Measurements from ENCODE around the gene MAS1.

The MAS1 gene

DNA sequence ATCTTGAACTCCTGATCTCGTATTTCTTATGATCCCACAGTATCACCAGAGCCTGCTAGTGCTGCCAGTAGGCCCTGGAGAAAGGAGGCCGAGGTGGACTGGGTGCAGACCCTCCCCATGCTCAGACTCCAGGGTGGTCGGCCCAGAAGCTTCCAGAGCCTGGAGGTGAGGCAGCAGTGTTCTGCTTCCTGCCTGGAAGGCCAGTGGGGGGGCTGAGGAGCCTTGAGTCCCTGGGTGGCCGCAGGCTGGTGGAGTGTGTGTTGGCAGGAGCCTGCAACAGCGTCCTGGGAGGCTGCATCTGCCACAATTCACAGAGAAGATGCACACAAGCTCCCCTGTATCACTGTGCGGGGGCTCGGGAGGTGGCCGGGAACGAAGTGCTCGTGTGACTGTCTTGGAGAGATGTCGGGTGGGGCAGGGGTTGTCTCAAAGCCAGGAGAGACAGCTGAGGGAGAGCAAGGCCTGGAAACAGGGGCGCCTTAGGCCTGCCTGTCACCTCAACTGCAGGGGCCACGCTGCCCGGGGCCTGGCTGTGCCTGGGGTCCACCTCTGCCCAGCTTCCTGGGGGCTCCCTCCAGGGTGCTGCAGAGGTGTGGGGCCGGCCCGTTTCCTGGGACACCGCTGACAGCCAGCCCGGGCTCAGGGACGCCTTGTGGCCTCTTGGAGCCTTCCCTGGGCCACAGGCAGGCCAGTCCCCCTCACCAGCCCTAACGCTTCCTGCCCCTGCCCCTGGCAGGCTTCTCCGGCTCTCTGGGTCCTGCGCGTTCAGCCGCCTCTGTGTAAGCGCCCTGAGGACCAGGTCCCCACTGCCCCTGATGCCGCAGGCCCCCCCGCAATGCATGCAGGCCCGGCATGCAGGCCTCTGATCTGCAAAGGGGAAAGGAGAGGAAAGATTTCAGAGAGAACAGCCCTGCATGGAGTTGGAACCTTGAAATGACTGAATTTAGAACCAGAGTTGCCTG is 24.2 kb upstream of the MAS1 start:
- no peak for DNase-seq (ENCODE audit: low read depth, low spot score)
- TF ChIP-seq, protein P1, sequence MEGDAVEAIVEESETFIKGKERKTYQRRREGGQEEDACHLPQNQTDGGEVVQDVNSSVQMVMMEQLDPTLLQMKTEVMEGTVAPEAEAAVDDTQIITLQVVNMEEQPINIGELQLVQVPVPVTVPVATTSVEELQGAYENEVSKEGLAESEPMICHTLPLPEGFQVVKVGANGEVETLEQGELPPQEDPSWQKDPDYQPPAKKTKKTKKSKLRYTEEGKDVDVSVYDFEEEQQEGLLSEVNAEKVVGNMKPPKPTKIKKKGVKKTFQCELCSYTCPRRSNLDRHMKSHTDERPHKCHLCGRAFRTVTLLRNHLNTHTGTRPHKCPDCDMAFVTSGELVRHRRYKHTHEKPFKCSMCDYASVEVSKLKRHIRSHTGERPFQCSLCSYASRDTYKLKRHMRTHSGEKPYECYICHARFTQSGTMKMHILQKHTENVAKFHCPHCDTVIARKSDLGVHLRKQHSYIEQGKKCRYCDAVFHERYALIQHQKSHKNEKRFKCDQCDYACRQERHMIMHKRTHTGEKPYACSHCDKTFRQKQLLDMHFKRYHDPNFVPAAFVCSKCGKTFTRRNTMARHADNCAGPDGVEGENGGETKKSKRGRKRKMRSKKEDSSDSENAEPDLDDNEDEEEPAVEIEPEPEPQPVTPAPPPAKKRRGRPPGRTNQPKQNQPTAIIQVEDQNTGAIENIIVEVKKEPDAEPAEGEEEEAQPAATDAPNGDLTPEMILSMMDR (IDR thresholded peaks at IDR 0.05; ENCODE audit: low read depth, low read length) = no peak
- H3K4me3 ChIP-seq (ENCODE audit: low read depth, low read length) = no peak overlapping the region
- in situ Hi-C loops (cut with HindIII; ENCODE audit: low sequenced_read_pairs) = no loop called here

DNA sequence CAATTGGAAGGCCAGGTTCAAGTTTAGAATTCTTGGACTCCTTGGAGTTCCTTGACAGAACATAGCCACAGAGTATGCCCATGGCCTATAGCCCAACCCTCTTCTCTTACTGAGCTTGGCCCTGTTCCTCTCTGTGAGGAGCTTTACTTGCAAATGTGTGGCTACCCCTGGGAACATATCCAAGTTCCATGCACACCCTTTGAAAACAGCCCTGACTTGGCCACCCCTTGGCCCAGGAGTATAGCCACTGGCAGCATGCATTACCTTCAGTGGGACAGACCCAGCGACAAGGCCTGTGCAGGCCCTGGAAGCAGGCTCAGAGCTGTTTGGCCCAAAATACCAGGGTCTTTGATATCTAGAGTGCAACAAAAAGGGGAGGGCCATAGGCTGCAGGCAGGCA is 19.5 kb upstream of the MAS1 start:
- TF ChIP-seq, protein P1 (IDR thresholded peaks at IDR 0.05; ENCODE audit: low read depth, low read length) = no peak
- in situ Hi-C loops (cut with HindIII; ENCODE audit: low sequenced_read_pairs) = no loop called here
- no peak for DNase-seq (ENCODE audit: low read depth, low spot score)
- no peak overlapping the region for H3K4me3 ChIP-seq (ENCODE audit: low read depth, low read length)

DNA sequence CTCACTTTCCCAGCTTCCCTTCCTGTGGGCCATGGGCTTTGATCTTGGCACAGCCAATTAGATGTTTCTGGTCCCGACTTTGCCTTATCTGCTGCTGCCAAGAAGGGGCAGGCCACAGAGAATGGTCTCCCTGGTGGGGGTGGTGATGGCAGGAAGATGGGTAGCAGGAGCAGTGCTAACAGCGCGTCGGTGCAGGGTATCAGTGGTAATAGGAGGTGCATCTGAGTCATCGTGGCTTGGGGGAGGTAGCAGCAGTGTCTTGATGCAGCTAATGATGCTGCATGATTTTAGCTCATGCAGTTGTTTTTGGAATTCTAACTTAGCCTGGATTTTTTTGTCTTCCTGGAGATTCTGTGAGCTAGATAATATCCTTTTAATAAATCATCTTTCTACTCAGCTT is 18.9 kb upstream of the MAS1 start:
- TF ChIP-seq, protein P1 (IDR thresholded peaks at IDR 0.05; ENCODE audit: low read depth, low read length) = no peak
- DNase-seq (ENCODE audit: low read depth, low spot score) = no peak
- in situ Hi-C loops (cut with HindIII; ENCODE audit: low sequenced_read_pairs) = no loop called here
- H3K4me3 ChIP-seq (ENCODE audit: low read depth, low read length) = no peak overlapping the region

DNA sequence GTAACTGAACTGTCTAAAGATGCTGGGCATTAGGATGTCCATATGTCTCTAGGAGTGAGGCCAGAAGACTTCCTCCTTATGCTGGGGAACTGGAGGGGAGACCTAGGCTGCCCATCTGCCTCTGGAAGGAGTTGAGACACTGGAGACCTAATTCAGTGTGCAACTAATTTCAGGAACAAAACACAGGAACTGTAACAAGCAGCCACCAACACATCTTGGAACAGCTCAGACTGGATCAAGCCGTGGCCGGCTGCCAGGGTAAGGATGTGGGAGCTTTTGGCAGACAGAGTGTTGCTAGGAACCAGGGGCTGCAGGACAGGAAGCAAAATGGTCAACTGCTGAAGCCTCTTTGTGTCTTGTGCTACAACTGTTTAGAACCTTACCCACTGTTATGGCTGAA is 16.4 kb upstream of the MAS1 start:
- in situ Hi-C loops (cut with HindIII; ENCODE audit: low sequenced_read_pairs) = no loop called here
- TF ChIP-seq, protein P1 (IDR thresholded peaks at IDR 0.05; ENCODE audit: low read depth, low read length) = no peak
- peak; percentile 15 for DNase-seq (ENCODE audit: low read depth, low spot score)
- H3K4me3 ChIP-seq (ENCODE audit: low read depth, low read length) = no peak overlapping the region

DNA sequence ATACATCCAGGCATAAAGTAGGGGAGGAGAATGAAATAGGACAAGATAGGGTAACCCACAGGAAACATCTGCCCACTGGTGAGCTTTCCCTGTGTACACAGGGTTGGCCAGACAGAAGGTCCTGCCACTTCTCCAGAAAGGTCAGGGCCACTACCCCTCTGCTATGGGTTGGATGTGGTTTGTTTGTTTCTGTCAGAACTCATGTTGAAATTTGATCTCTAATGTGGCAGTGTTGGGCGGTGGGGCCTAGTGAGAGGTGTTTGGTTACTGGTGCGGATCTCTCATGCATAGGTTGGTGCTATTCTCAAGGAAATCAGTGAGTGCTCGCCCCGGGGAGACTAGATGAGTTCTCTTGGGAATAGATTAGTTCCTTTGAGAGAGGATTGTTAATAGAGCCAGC is 15.6 kb upstream of the MAS1 start:
- in situ Hi-C loops (cut with HindIII; ENCODE audit: low sequenced_read_pairs) = no loop called here
- H3K4me3 ChIP-seq (ENCODE audit: low read depth, low read length) = no peak overlapping the region
- DNase-seq (ENCODE audit: low read depth, low spot score) = no peak
- TF ChIP-seq, protein P1 (IDR thresholded peaks at IDR 0.05; ENCODE audit: low read depth, low read length) = no peak

DNA sequence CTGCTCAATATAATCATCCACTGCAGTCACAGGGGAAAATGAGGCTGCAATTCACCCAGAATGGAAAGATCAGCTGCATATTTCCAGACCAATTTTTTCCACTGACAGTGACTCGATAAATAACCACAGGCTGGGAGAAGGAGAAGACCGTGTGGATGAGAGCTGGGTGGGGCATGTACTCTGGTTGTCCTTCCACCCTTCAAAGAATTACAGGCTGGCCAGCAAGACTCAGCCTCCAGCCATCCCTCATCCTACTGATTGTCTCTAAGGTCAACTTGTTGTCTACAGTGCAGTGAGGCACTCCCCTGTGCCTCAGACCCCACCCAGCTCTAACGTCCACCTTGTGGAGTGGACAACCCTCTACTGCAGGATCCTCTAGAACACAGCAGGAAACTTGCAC is 14.5 kb upstream of the MAS1 start:
- H3K4me3 ChIP-seq (ENCODE audit: low read depth, low read length) = no peak overlapping the region
- TF ChIP-seq, protein P1 (IDR thresholded peaks at IDR 0.05; ENCODE audit: low read depth, low read length) = no peak
- in situ Hi-C loops (cut with HindIII; ENCODE audit: low sequenced_read_pairs) = no loop called here
- no peak for DNase-seq (ENCODE audit: low read depth, low spot score)

Measured in astrocyte of the spinal cord (primary cell).